Neural cell (in vitro differentiated cells): ENCODE measurements around the gene DDX56. TPM values are rescaled to one million over a fixed set of nuclear protein-coding genes. Genes with fewer than 3 reads are reported as not detected.

Source experiments
- H2AFZ ChIP-seq: fragments of 200-600, 300-800 bp; sonication (generic), shearing (Covaris generic); 2 replicates; pipeline ENCODE4 v1.6.0; 2014; ENCODE audit warnings: low read depth, mild to moderate bottlenecking, antibody characterized with exemption, low read length, moderate library complexity
- H3F3A ChIP-seq: fragments of 200-600 bp; shearing (Covaris generic); 2 replicates; pipeline ENCODE4 v1.6.1; 2016; ENCODE audit warnings: mild to moderate bottlenecking, moderate library complexity, mixed read lengths, antibody characterized with exemption, low read length; ENCODE audit not compliant: insufficient read depth, poor library complexity, severe bottlenecking
- H3K27ac ChIP-seq: fragments of 200-600, 300-800 bp; sonication (generic), shearing (Covaris generic); 2 replicates; pipeline ENCODE4 v1.5.1; 2014; ENCODE audit warnings: mild to moderate bottlenecking, low read length, moderate library complexity
- H3K27me3 ChIP-seq: fragments of 300-800, 200-600 bp; sonication (generic), shearing (Covaris generic); 2 replicates; pipeline ENCODE4 v1.6.0; 2014; ENCODE audit warnings: mild to moderate bottlenecking, low read depth, low read length, moderate library complexity; ENCODE audit not compliant: insufficient read depth
- H3K36me3 ChIP-seq: fragments of 300-800, 200-600 bp; sonication (generic), shearing (Covaris generic); 2 replicates; pipeline ENCODE4 v1.5.1; 2014; ENCODE audit warnings: mild to moderate bottlenecking, antibody characterized with exemption, low read length, moderate library complexity; ENCODE audit not compliant: insufficient read depth
- H3K4me2 ChIP-seq: fragments of 300-800, 200-600 bp; sonication (generic), shearing (Covaris generic); 2 replicates; pipeline ENCODE4 v1.6.0; 2014; ENCODE audit warnings: mild to moderate bottlenecking, low read length
- H3K4me3 ChIP-seq: fragments of 300-800, 200-600 bp; sonication (generic), shearing (Covaris generic); 2 replicates; pipeline ENCODE4 v1.5.1; 2014; ENCODE audit warnings: mild to moderate bottlenecking, low read length, moderate library complexity
- H3K79me2 ChIP-seq: fragments of 200-600 bp; shearing (Covaris generic); replicated peaks from 2 replicates; pipeline ENCODE4 v1.6.0; 2014; ENCODE audit warnings: mild to moderate bottlenecking, low read length, moderate library complexity; ENCODE audit not compliant: insufficient read depth
- H3K9ac ChIP-seq: fragments of 300-800, 200-600 bp; sonication (generic), shearing (Covaris generic); 2 replicates; pipeline ENCODE4 v1.6.1; 2016; ENCODE audit warnings: mild to moderate bottlenecking, low read length, mixed read lengths
- H3K9me2 ChIP-seq: fragments of 200-600 bp; shearing (Covaris generic); 2 replicates; pipeline ENCODE4 v1.6.1; 2016; ENCODE audit warnings: mild to moderate bottlenecking, low read length, mixed read lengths; ENCODE audit not compliant: insufficient read depth
- H3K9me3 ChIP-seq: fragments of 200-600, 300-800 bp; sonication (generic), shearing (Covaris generic); 2 replicates; pipeline ENCODE4 v1.6.1; 2016; ENCODE audit warnings: mild to moderate bottlenecking, mixed run types, low read length, moderate library complexity, mixed read lengths
- H4K20me1 ChIP-seq: fragments of 200-600 bp; shearing (Covaris generic); 2 replicates; pipeline ENCODE4 v1.6.1; 2016; ENCODE audit warnings: mild to moderate bottlenecking, mixed run types; ENCODE audit not compliant: insufficient read depth
- EP300 ChIP-seq: fragments of 450-650 bp; conservative IDR thresholded peaks from 2 replicates; pipeline ENCODE4 v1.6.1; 2014; ENCODE audit warnings: antibody characterized with exemption, mild to moderate bottlenecking, moderate library complexity; ENCODE audit not compliant: poor library complexity, severe bottlenecking
- EZH2 ChIP-seq: fragments of 200-600, 300-800 bp; shearing (Covaris generic), sonication (generic); IDR thresholded peaks from 2 replicates; pipeline ENCODE4 v1.6.1; 2014; ENCODE audit warnings: antibody characterized with exemption, low read length, borderline replicate concordance, mild to moderate bottlenecking; ENCODE audit not compliant: insufficient read depth, poor library complexity, severe bottlenecking
- MXI1 ChIP-seq: fragments of 450-650 bp; conservative IDR thresholded peaks from 2 replicates; pipeline ENCODE4 v1.6.1; 2014; ENCODE audit warnings: antibody characterized with exemption, mild to moderate bottlenecking; ENCODE audit not compliant: poor library complexity, severe bottlenecking
- POLR2AphosphoS5 ChIP-seq: IDR thresholded peaks from 2 replicates; pipeline ENCODE4 v1.6.1; 2012
- RAD21 ChIP-seq: fragments of 450-650 bp; conservative IDR thresholded peaks from 2 replicates; pipeline ENCODE4 v1.6.1; 2014; ENCODE audit warnings: antibody characterized with exemption, mild to moderate bottlenecking, moderate library complexity
- SMC3 ChIP-seq: fragments of 450-650 bp; conservative IDR thresholded peaks from 2 replicates; pipeline ENCODE4 v1.6.1; 2014; ENCODE audit warnings: antibody characterized with exemption, mild to moderate bottlenecking, moderate library complexity; ENCODE audit not compliant: poor library complexity
- TAF1 ChIP-seq: IDR thresholded peaks from 2 replicates; pipeline ENCODE4 v1.6.1; 2012; ENCODE audit warnings: low read depth
- polyA plus RNA-seq: library from polyadenylated mRNA; depleted of rRNA; stranded (reverse); fragments of >200 nt; gene quantifications from 2 replicates; pipeline ENCODE4 v1.2.3, GENCODE V29; 2014
- TF ChIP-seq, protein P1 (sequence below): IDR thresholded peaks from 2 replicates; pipeline ENCODE4 v1.6.1; 2012; ENCODE audit warnings: borderline replicate concordance
- TF ChIP-seq, protein P2 (sequence below): fragments of 450-650 bp; IDR thresholded peaks from 2 replicates; pipeline ENCODE4 v1.5.1; 2014; ENCODE audit warnings: antibody characterized with exemption, mild to moderate bottlenecking, moderate library complexity; ENCODE audit not compliant: poor library complexity, severe bottlenecking

The DDX56 gene
- polyA plus RNA-seq, 1 donor from 2014 or later, result 80.6 TPM

GRCh38 chr7:44530990-44531389 is 42.7 kb downstream of the DDX56 start:
- Histone ChIP-seq H3K27me3 (no peaks in the 10 kb centered on the region), H3F3A (no peaks in the 10 kb centered on the region), H3K4me2 (no peak overlapping the region), H3K9ac (no peak overlapping the region), H3K79me2 (no peaks in the 10 kb centered on the region), H4K20me1 (no peaks in the 10 kb centered on the region), H3K4me3 (no peak overlapping the region), H3K9me3 (no peaks in the 10 kb centered on the region), H3K36me3 (no peaks in the 10 kb centered on the region), H3K27ac (no peak overlapping the region), H2AFZ (no peak overlapping the region), H3K9me2 (no peaks in the 10 kb centered on the region)
- TF ChIP-seq, protein P1, sequence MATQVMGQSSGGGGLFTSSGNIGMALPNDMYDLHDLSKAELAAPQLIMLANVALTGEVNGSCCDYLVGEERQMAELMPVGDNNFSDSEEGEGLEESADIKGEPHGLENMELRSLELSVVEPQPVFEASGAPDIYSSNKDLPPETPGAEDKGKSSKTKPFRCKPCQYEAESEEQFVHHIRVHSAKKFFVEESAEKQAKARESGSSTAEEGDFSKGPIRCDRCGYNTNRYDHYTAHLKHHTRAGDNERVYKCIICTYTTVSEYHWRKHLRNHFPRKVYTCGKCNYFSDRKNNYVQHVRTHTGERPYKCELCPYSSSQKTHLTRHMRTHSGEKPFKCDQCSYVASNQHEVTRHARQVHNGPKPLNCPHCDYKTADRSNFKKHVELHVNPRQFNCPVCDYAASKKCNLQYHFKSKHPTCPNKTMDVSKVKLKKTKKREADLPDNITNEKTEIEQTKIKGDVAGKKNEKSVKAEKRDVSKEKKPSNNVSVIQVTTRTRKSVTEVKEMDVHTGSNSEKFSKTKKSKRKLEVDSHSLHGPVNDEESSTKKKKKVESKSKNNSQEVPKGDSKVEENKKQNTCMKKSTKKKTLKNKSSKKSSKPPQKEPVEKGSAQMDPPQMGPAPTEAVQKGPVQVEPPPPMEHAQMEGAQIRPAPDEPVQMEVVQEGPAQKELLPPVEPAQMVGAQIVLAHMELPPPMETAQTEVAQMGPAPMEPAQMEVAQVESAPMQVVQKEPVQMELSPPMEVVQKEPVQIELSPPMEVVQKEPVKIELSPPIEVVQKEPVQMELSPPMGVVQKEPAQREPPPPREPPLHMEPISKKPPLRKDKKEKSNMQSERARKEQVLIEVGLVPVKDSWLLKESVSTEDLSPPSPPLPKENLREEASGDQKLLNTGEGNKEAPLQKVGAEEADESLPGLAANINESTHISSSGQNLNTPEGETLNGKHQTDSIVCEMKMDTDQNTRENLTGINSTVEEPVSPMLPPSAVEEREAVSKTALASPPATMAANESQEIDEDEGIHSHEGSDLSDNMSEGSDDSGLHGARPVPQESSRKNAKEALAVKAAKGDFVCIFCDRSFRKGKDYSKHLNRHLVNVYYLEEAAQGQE, result no peak
- TF ChIP-seq EZH2 (no peak), EP300 (no peak), TAF1 (no peak), POLR2AphosphoS5 (no peak), SMC3 (no peak), MXI1 (no peak), RAD21 (no peak)
- TF ChIP-seq, protein P2, sequence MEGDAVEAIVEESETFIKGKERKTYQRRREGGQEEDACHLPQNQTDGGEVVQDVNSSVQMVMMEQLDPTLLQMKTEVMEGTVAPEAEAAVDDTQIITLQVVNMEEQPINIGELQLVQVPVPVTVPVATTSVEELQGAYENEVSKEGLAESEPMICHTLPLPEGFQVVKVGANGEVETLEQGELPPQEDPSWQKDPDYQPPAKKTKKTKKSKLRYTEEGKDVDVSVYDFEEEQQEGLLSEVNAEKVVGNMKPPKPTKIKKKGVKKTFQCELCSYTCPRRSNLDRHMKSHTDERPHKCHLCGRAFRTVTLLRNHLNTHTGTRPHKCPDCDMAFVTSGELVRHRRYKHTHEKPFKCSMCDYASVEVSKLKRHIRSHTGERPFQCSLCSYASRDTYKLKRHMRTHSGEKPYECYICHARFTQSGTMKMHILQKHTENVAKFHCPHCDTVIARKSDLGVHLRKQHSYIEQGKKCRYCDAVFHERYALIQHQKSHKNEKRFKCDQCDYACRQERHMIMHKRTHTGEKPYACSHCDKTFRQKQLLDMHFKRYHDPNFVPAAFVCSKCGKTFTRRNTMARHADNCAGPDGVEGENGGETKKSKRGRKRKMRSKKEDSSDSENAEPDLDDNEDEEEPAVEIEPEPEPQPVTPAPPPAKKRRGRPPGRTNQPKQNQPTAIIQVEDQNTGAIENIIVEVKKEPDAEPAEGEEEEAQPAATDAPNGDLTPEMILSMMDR, result no peak

DNA sequence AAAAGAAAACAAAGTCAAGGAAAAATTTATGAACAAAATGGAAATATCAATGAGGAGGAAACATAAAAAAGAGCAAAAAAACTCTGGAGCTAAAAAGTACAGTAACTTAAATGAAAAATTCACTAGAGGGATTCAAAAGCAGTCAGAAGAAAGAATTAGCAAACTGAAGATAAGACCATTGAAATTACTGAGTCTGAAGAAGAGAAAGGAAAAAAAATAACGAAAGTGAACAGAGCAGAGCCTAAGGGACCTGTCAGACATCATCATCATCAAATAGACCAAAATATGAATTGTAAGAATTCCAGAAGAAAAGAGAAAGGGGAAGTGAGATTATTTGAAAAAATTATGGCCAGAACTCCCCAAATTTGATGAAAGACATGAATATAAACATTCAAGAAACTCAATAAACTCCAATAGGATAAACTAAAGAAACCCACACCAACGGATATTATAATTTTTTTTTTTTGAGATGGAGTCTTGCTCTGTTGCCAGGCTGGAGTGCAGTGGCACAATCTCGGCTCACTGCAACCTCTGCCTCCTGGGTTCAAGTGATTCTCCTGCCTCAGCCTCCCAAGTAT is 48.8 kb downstream of the DDX56 start:
- no peaks in the 10 kb centered on the region for H4K20me1 ChIP-seq
- H3F3A ChIP-seq, result no peaks in the 10 kb centered on the region
- no peaks in the 10 kb centered on the region for H3K79me2 ChIP-seq
- TF ChIP-seq MXI1, result no peak
- no peak for TF ChIP-seq EZH2
- no peak for TF ChIP-seq SMC3
- TF ChIP-seq TAF1, result no peak
- TF ChIP-seq, protein P1, result no peak
- TF ChIP-seq POLR2AphosphoS5, result no peak
- no peak for TF ChIP-seq RAD21
- TF ChIP-seq EP300, result no peak
- TF ChIP-seq, protein P2, result no peak
- H3K27me3 ChIP-seq, result no peaks in the 10 kb centered on the region
- no peaks in the 10 kb centered on the region for H3K9me3 ChIP-seq
- no peak overlapping the region for H3K27ac ChIP-seq
- H3K4me2 ChIP-seq, result no peak overlapping the region
- H3K36me3 ChIP-seq, result no peaks in the 10 kb centered on the region
- H3K9ac ChIP-seq, result no peak overlapping the region
- no peak overlapping the region for H3K4me3 ChIP-seq
- H3K9me2 ChIP-seq, result no peaks in the 10 kb centered on the region
- no peak overlapping the region for H2AFZ ChIP-seq
